NCI-H146 treated with DMSO at 0.1 percent for 48 hours (cell line): ENCODE results near the gene KRT1.

Experiments used
- DNase-seq: peaks from one replicate; lab custom pipeline; 2025; ENCODE audit not compliant: unreplicated experiment; lab: John Stamatoyannopoulos, UW

Gene KRT1

DNA sequence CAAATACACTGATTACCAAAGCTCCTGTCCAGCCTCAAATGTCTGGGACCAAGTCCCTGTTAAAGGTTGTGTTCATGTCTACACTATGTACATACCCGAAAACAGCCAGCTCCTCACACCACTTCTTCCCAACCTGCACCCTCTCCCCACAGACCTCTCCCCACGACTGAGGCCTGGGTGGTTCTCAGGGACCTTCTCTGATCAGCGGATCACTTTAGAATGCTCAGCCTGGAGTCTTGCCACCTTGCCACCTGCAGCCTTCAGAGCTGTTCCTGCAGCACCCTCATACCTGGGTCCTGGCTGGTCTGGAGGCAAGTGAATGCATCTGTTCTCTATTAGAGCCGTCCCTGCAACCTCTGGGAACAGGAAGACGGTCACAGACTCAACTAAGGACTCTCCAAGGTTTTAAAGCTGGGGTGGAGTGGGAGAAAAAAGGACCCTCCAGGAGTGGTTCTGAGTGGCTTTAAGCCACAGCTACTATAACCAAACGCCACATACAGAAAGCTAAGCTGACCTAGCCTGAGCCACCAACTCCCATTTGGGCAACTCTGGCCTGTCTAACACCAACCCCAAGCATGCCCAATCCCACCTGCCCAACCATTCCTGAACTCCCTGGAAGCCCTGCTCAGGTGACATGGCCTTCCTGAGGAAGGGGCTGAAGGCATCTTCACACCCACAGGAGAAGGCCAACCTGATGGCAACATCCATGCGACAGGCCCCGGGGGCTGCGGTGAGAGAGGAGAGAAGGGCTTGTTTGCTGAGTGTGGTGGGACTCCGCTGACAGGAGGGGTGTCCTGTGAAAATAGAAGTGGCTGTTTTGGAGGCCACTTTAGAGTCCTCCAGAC lies 36.8 kb downstream of the KRT1 start:
- no peak for DNase-seq

DNA sequence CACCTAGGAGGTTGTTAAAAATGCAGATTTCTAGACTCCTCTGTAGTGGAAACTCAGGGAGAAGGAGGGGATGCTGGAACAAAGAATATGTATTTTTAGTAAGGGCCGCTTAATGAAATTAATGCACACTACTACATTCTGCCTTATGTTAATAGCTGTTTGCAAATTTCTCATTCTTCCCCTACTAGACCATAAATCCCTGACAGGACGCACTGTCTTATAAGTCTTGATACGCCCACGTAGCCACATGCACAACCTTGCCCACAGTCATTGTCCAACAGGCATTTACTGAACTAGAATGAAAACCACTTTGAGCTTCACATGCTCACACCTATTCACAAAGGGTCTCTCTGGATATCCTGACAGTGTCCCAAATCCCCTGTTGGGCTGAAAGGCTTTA lies 38.7 kb downstream of the KRT1 start:
- DNase-seq, result no peak

DNA sequence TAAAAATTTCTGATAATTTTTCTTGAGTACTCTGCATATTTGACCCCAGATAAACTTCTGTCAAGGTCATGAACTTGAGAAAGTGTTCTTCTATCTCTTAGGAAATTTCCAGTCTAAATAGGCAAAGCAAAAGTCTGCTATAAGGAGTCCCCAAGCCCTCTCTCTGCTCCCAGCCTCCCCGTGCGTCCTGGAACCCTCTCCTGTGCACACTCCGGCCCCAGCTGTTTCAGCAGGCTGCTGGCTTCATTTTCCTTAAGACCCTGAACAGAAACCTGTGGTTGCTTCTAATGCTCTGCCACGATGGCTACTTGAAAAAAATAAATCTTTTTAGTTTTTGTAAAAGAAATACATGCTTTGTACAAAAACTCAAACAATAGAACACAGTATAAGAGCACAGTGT lies 42.9 kb downstream of the KRT1 start:
- DNase-seq, result no peak

DNA sequence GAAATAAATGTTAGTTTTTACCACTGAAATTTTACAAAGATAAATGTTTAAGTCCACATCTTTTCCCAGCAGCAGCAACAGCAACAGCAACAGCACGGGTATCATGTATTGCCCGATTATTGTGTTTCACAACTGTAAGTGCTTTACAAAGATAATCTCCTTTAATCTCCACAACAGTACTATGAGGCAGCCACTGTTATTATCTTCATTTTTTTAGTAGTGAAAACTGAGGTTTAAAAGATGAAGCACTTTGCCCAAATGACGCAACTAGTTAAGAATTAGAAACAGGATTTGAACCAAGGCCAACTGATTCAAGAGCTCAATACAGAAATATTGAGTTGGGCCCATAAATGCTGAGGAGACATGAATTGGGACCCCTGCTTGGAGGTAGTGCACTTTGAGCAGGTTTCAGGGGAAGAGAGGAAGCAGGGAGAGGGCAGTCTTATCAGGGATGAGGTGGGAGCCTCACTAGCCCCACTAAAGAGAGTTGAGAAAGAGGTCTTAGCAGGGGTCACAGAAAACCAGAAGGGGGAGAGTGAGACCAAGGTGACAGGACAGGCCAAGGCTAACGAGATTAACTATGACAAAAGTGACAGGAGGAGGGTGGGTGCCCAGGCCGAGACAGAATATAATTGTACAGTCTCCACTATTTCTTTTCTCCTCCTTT lies 43.5 kb downstream of the KRT1 start:
- no peak for DNase-seq

DNA sequence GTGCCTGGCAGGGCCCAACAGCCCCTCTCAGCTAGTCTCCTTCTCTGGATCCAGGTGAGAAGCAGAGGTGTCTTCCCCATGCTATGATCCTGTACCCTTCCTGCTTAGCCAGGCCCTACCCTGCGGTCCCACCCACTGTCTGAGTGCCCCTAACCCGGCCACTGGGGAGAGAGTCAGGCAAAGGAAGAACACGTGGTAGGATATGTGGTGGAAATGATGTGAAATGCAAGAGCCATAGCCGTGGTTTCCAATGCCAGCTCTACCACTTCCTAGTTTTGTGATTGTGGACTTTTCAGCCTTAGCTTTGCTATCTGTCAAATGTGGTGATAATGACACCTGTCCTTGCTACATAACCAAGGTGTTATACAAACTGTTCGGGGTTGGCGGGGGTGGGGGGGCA lies 44.0 kb downstream of the KRT1 start:
- no peak for DNase-seq

DNA sequence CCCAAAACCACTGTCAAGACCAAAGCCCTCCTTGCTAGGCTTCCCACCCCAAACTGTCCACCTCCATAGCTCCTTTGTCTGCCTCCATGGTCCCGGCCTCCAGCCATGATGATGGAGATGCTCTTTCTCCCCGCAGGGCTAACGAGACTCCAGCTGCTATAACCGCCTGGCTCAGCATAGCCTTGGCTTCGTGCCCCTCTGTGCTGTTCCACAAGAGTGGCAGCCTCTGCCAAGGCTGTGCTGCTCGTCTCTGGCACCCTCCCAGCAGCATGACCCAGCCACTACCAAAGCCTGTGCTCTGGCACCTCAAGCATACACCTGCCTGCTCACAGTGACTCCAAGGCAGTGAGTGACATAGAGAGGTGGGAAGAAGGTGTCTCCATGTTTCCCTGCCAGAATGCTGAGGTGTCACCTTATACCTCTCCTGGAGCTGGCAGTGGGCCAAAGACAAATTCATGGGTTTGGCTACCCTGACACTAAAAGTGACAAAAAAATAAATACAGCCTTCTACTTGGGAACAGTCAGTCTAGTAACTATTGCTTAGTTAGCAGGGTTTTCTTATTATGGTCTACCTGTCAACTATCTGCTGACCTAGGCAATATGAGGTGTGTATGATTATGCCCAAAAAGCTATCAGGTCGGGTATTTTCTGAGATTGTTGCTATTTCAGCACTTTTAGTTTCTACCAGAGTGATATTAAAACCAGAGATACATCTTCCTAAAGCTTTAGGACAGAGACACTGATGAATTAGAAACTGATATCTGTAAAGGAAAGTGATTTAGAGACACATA lies 45.7 kb downstream of the KRT1 start:
- DNase-seq, result no peak

DNA sequence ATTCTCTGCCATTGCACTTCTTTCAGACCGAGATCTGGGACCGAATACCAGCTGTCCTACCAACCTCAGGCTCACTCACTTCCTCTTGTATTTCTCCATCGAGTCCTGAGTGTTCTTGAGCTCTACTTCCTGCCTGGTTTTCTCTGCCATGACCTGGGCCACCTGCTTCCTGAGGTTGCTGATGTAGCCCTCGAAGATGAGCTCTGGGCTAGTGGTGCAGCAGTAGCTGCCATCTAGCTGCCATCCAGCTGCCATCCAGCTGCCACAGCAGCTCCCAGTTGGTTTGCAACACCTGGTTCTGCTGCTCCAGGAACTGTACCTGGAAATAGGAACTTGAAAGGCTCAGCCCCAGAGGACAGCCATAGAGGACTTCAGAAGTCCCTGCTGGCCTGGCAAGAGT lies 46.8 kb downstream of the KRT1 start:
- no peak for DNase-seq

DNA sequence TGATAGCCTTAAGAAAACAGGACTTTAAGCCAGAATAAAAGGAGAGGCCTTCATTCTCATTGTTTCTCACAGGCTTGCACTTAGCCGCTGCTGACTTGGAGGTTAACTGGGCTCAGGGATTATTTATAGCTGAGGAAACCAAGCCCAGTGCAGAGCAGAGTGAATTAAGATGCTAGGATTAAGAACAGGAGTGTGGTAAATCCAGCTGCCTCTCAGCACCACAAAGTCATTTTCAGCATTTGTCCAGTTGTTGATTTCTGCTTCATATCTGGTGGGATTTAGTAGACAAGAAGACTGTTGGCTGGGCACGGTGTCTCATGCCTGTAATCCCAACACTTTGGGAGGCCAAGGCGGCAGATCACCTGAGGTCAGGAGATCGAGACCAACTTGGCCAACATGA lies 47.6 kb downstream of the KRT1 start:
- no peak for DNase-seq

DNA sequence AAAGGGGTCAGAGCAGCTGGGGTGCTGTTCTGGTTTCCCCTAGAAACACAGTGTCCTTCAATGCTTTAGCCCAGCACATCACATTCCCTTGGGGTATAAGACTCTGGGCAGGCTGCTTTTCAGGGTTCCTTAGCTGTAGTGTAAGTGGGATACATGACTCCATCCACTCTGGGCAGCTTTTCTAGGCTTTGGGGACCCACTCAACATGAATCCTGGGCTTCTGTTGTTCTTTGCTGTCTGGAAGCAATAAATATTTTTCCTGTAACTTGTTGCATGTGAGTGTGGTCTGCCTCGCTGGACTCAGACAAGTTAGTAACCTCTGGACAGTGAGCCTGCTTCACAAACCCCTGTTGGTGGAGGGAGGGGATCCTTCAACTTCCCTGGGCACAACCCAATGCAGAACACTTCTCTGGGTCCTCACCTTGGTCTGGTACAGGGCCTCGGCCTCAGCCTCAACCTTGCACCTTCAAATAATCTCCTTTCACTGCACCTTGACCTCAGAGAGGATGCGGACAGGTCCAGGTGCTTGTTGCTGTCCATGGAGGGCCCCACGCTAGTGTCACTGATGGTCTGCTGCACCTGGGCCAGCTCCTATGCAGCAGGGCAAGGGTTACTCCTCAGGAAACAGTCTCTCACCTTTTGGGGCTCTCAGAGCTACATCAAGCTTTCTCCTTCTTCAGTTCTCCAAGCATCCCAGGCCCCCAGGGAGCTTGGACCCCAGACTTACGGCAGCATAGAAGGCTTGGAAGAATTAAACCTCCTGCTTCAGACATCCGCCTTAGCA lies 48.3 kb downstream of the KRT1 start:
- no peak for DNase-seq

DNA sequence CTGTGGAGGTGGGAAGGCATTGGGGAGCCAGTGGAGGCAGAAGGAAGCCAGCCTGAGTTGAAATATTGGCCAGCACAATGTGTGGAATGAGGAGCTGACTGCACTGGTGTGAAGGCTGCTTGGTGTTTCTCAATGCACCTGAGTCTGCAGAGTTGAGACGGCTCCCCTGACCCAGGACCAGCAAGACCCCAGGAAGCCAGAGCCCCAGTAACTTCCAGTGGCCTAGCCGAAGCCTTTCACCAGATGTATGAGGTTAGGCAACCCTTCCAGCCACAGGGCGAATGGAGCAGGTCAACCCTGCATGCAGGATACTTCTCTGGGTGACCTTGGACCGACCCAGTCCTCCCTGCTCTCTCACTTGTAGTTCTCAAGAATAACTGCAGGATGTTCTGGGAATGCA lies 48.9 kb downstream of the KRT1 start:
- DNase-seq, result no peak

DNA sequence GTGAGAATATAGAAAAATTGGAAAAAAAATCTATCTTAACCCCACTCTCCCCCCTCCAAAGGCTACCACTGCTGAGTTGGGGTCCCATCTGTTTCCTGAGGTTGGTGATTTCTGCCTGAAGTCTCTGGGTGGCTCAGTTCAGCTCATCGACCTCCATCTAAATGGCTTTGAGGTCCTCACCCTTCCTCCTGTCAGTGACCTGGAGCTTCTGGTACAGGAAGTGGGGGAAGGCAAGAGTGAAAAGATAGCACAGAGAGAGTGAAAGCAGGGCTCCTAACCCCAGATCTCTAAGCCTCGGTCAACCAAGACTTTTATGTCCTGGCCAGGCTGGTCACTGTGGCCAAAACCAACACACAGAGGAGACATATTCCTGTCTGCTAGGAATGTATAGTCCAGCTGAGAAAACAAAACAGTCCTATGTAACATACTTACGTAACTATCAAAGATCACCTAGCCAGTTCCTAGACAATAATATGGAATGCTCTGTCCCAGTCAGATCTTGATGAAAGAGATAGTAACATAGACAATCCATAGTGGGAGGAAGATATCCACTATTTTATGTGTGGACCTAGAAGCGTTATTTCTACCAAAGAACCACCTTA lies 49.5 kb downstream of the KRT1 start:
- DNase-seq, result no peak

DNA sequence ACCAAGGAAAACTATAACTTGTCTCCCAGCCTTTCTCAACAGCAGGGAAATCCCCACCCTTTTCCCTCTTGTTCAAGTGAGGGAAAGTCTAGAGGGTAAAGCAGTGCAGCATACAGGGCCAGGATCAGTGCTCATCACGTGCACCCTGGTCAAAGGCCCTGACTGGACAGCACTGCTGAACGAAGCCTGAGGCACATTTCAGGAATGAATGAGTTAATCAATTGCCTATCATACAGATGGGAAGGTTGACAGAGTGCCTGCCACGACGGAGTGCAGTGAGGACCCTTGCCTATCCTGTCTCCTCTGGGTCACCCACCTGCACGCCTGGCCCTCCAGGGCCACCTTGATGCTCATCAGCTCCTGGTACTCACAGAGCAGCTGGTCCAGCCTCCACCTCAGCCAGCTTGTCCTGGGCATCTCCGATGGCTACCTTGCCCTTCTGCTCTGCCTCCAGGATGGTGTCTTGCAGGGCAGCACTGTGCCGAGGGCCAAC lies 50.2 kb downstream of the KRT1 start:
- no peak for DNase-seq

DNA sequence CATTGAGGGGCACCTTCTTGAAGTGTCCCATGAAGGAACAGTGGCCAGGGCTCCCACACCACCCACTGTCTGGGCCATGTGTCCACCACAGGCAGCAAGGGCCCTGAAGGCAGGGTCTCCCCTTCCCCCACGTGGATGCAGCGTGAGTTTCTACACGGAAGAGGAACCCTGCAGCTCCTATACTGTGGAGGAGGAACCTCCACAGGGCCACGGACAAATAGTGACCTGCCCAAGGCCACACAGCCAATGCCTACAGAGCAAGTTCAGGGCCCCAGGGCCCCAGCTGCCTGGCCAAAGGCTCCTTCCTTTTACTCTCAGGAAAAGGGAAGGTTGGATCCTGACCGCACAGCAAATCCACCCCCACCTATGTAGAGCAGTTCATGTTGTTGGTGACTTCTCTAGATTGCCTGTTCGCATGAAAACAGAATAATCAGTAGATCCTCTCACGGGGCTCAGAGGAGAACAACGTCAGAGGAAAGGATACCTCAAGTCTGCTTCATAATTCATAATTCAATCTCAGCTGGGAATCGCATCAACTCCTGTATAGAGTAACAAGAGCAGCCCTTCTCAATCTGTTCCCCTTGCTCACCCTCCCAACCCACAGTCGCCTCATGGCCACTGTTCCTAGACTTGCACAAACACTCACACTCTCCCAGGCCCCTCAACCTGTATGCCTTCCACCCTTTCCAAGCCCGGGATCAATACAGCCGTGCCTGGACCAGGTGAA lies 50.8 kb downstream of the KRT1 start:
- no peak for DNase-seq

DNA sequence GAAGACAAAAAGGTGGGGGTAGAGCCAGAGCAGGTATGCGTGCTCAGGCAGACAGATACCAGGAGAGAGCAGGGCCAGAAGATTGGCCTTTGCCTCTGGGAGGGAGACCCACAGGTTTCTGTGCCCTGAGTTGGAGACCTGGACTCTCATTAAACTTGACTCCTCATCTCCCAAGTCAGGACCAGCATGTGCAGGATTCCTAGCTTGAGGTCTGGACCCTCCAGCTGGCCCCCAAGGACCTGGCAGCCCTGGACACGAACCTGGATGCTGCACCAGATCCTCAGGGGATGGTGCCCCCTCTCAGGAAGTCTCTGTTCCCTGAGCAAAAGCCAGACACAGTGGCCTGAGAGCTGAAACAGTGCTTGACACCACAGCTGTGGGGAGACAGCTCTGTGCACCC lies 51.4 kb downstream of the KRT1 start:
- no peak for DNase-seq

DNA sequence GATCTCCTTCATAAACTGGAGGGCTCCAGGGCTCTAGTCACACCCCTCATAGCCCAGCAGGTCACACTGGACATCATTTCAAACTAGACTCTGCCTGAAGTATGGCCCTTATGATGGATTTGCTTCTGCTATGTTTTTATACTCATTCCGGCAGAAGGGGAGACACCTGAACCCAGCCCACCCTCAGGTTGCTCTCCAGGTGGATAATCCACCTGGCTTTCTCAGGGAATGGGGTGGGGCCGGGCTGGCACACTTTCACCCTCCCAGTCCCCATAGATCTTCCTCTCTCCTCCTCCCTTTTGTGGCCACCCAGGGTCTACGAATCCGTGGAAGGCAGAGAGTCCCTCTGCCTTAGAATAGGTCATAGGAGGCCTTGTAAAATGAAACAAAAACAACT lies 52.1 kb downstream of the KRT1 start:
- DNase-seq, result no peak

DNA sequence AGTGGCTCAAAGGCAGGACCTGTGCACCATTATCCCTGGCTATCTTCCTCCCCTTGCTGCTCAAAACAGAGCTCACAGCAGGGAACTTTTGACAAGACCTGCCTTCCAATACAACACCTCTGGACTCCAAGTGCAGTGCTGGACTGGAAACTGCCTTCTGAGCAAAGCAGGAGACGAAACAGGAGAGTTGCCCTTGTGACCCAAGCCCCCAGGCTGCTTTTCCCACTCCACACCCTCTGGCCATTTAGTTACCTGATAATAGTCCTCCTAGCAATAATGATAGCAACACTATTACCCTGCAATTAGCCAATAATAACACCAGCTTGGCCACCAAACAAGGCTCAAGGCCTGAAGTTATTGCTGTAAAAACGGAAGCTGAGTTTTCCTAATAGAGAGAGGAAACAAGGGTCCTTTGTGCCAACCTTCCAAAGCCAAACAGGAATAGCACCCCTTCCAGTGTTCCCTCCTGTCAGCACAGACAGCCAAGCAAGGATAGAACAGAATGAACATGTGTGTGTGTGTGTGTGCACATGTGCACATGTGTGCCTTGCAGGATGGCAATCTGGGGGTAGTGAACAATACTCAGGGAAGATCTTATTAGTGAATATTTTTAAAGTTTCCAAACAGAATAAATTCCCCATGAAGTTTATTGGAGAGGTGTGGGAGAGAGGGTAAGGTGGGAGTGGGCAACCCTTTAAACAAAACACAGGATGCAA lies 52.7 kb downstream of the KRT1 start:
- DNase-seq, result no peak
